HG03520 (cell line): Measurements from ENCODE around the gene GMPR2.
"Not testable (repeated sequence)": the region's sequence is repeated elsewhere in the genome, so short reads cannot be mapped to it uniquely, and the experiment has no call there.

Source experiments
- ATAC-seq: cut with Tn5 transposase; IDR thresholded peaks from one replicate; pipeline ENCODE4 v1.9.1; 2021; ENCODE audit warnings: mild to moderate bottlenecking, moderate library complexity; ENCODE audit not compliant: unreplicated experiment

GMPR2 gene

GRCh38 chr14:24226473-24226872, 6.3 kb upstream of the GMPR2 start:
- ATAC-seq, result no peak

GRCh38 chr14:24228902-24229301, 3.8 kb upstream of the GMPR2 start:
- no peak for ATAC-seq

GRCh38 chr14:24231263-24232120, 1.2 kb upstream of the GMPR2 start:
- ATAC-seq, result no peak

GRCh38 chr14:24232121-24232644, 546 bp upstream of the GMPR2 start, which contains the start of gene NEDD8:
TSS of gene NEDD8 (minus strand) at chr14:24232367. CDS start at chr14:24232267, 100 bp downstream.
- ATAC-seq, result peak; percentile 67

- no peak for ATAC-seq
These were observed 773 bp downstream of the GMPR2 start for GRCh38 chr14:24233538-24233866.

- ATAC-seq, result no peak
These were observed 1.6 kb downstream of the GMPR2 start for GRCh38 chr14:24234095-24235005.

GRCh38 chr14:24235804-24236688, 3.3 kb downstream of the GMPR2 start:
- no peak for ATAC-seq

- no peak for ATAC-seq
These were observed 4.1 kb downstream of the GMPR2 start for GRCh38 chr14:24236689-24237462.

DNA sequence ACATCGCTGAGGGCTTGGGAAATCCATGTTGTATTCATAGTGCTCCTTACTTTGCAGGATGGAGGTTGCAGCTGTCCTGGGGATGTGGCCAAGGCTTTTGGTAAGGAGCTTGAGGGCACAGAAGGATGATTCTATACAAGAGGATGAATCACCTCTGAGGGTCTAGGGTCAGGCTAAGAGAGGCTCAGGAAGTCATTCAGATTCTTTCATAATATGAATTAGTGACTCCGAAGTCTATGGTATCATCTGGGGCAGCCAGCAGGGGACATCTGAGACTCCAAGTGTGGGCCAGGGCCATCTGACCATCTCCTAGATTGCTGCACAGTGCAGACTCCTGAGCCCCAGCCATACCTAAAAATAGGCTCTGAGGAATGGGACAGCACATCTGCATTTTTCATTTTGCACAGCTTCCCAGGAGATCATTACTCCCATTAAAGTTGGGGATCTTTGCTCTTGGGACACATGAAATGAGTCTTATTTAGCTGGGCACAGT, 4.8 kb downstream of the GMPR2 start:
- ATAC-seq, result no peak

DNA sequence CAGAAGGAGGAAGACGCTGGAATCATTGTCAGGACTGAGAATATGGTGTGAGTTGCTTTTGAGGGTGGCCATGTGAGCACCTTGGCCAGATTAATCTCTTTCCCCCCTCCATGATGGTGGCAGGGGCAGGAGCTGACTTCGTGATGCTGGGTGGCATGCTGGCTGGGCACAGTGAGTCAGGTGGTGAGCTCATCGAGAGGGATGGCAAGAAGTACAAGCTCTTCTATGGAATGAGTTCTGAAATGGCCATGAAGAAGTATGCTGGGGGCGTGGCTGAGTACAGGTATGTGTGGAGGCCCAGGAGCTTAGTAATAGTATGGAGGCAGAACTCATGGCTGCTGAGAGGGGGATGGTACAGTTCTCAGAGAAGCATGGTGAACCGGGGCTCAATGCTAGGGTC, 5.4 kb downstream of the GMPR2 start:
- ATAC-seq, result no peak

DNA sequence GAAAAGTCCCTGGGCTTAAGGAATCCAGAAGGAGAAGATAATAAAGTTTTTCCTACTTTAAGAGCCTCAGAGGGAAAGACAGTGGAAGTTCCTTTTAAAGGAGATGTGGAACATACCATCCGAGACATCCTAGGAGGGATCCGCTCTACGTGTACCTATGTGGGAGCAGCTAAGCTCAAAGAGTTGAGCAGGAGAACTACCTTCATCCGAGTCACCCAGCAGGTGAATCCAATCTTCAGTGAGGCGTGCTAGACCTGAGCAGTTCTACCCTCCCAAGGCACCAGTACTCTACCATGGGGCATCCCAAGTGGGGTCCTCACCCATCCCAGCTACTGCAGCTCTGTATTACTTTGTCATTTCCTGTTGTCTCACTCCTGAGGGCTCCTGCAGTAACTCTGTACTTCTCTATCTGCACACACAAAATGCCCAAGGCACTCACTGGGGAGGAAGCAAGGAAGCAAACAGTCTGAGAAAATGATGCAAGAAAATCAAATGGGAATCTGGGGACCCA, 5.9 kb downstream of the GMPR2 start:
- no peak for ATAC-seq

- no peak for ATAC-seq
These were observed 7.6 kb downstream of the GMPR2 start for GRCh38 chr14:24240110-24240918.

- peak; percentile 69 for ATAC-seq
These were observed 9.2 kb downstream of the GMPR2 start for GRCh38 chr14:24241829-24242443.

- ATAC-seq, result no peak
These were observed 10.7 kb downstream of the GMPR2 start for GRCh38 chr14:24243336-24243836.

GRCh38 chr14:24245350-24245749, 12.6 kb downstream of the GMPR2 start:
- ATAC-seq, result not testable (repeated sequence)

DNA sequence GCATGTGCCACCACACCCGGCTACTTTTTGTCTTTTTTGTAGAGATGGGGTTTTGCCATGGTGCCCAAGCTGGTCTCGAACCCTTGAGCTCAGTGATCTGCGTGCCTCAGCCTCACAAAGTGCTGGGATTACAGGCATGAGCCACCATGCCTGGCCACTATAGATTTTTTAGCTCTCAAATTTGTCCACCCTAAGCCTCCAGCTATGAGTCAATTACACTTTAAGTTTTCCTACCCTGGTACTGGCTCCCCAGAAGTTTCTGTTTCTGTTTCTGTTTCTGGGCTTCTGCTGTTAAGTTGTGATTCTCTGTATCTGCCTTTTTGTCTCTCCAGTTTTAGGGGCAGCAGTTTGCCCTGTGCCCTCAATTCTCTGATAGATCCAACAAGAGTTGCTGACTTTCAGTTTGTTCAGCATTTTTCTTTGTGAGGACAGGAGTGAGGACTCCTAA, 14.1 kb downstream of the GMPR2 start:
- no peak for ATAC-seq

GRCh38 chr14:24247422-24247821, 14.7 kb downstream of the GMPR2 start:
- ATAC-seq, result no peak
